H7 (cell line): ENCODE measurements around the gene SLC9C1. TPM values are rescaled to one million over a fixed set of nuclear protein-coding genes. Genes with fewer than 3 reads are reported as not detected.

Experiments used
- DNase-seq: peaks from one replicate; pipeline ENCODE4 v3.0.0; 2012
- H3K27me3 ChIP-seq: 2 replicates; pipeline ENCODE4 v1.6.0; 2011; ENCODE audit warnings: mild to moderate bottlenecking, low read length; ENCODE audit not compliant: control insufficient read depth, insufficient read depth
- H3K36me3 ChIP-seq: replicated peaks from 2 replicates; pipeline ENCODE4 v1.5.1; 2011; ENCODE audit warnings: low read length; ENCODE audit not compliant: control insufficient read depth, insufficient read depth
- H3K4me3 ChIP-seq: 2 replicates; pipeline ENCODE4 v1.5.1; 2011; ENCODE audit warnings: low read depth, mild to moderate bottlenecking, control low read depth, low read length, moderate library complexity; ENCODE audit not compliant: insufficient read depth
- total RNA-seq: library from RNA; depleted of rRNA; stranded (reverse); fragments of >200 nt; shearing (Covaris generic); gene quantifications from 2 replicates; pipeline ENCODE4 v1.2.3, GENCODE V29; 2014; rRNA removed

The SLC9C1 gene
- total RNA-seq, 1 experiment from 2014 or later = 0.38 TPM

DNA sequence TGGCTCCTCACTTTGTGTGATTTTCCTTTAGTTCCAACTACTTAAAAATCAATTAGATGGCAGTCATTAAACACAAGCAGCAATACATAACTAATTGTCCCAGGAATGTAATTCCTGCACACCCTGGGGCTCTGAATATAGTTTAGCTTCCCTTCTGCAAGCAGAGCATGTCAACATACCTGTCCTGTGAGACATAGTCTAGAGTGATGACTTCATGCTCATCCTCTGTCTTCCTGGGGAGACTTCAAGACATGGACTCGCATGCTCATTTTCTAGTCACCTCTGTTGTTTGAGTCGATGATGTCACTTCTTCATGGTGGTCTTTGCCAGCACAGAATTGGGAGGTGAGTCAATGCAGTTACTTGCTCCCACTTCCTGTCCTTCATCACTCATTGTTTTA, 192.1 kb downstream of the SLC9C1 start:
- Histone ChIP-seq H3K27me3 (no peaks in the 10 kb centered on the region), H3K36me3 (peaks cover 3% of the 10 kb centered on the region), H3K4me3 (no peak overlapping the region)
- no peak for DNase-seq

GRCh38 chr3:112097378-112097777, 196.6 kb downstream of the SLC9C1 start:
- H3K27me3 ChIP-seq = no peaks in the 10 kb centered on the region
- H3K4me3 ChIP-seq = no peak overlapping the region
- no peaks in the 10 kb centered on the region for H3K36me3 ChIP-seq
- DNase-seq = no peak

DNA sequence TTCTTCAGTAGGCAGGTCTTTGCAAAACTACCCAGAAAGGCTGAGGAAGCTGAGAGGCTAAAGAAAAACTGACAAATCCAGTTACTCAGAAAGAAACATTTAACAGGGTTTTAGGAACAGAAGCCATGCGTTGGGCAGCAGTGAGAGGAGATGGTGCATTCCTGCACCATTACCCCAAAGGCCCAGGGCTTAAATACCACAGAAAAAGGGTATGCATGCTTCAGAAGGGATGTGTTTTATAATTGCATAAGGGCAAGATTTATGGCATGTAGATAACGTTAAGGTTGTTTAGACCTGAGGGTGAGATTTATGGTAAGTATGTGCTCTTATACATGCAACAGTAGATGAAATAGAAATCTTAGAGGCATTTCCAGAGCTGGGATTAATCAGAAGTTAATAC, 197.8 kb downstream of the SLC9C1 start:
- no peaks in the 10 kb centered on the region; the same call in 1 of the 2 replicates for H3K36me3 ChIP-seq
- H3K4me3 ChIP-seq = no peak overlapping the region
- no peak for DNase-seq
- no peaks in the 10 kb centered on the region for H3K27me3 ChIP-seq

DNA sequence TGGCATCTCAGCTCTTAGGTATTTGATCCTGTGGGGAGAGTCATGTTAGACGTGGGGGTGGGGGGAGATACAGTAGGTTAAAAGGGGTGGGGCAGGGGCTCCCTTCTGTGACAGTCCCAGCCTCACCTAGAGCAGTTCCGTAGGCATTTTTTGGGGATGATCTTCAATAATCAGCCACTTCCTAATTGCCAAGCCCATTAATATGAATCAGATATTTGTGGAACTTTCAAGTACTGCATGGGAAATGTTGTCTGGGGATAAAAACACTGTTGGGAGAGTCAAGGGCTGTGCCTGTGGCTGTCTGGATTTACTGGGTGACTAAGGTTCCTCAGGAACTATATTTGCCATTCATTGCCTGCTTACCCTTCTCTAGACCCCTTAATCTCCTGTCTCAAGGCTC, 198.3 kb downstream of the SLC9C1 start:
- Histone ChIP-seq H3K4me3 (no peak overlapping the region), H3K36me3 (no peaks in the 10 kb centered on the region; the same call in 1 of the 2 replicates), H3K27me3 (no peaks in the 10 kb centered on the region)
- no peak for DNase-seq

DNA sequence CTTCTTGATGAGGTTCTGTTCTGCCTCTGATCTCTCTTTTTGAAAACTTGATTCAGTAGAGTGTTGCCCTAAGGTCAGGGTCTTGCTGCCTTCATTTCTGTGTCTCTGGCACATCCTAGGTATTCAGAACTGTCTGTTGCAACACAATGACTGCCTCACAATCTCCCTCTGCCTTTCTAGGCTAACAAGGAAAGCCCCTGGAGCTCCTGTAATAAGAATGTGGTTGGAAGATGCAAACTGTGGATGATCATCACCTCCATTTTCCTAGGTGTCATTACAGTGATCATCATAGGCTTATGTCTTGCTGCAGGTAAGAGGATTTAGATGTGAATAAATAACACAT, 200.9 kb downstream of the SLC9C1 start:
- DNase-seq = no peak
- Histone ChIP-seq H3K4me3 (no peak overlapping the region), H3K27me3 (no peaks in the 10 kb centered on the region), H3K36me3 (no peaks in the 10 kb centered on the region; the same call in 1 of the 2 replicates)

DNA sequence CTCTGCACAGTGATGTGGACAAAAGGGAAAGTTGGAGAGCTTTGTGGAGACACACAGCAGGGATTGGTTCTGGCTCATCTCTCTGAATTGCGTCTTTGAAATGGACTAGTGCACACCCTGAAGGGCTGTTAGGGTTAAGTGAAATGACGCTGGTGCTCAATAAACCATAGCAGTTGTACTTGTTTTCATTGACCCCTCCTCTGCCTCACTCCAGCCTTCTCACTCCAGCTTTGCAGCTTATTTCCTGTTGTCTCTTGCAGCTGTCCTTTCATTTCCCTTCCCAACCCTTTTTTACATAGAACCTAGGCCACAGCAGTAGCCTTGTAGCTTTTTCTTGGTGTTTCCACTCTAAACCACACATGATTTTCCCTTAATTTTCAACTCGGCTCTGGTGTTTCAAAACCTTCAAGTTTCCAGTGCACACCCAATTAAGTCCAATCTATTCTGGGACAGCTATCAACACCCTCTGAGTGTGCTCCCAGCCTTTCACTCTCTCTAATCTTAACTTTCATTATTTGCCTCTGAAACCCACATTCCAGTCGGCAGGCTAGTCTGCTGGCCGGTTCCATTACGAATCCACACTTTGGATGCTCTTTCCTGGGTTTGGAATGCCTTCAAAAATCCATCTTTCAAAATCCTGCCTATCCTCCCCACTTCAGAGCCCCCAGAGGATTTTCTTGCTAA, 201.4 kb downstream of the SLC9C1 start:
- Histone ChIP-seq H3K4me3 (no peak overlapping the region), H3K36me3 (no peaks in the 10 kb centered on the region; the same call in 1 of the 2 replicates), H3K27me3 (no peaks in the 10 kb centered on the region)
- DNase-seq = no peak

DNA sequence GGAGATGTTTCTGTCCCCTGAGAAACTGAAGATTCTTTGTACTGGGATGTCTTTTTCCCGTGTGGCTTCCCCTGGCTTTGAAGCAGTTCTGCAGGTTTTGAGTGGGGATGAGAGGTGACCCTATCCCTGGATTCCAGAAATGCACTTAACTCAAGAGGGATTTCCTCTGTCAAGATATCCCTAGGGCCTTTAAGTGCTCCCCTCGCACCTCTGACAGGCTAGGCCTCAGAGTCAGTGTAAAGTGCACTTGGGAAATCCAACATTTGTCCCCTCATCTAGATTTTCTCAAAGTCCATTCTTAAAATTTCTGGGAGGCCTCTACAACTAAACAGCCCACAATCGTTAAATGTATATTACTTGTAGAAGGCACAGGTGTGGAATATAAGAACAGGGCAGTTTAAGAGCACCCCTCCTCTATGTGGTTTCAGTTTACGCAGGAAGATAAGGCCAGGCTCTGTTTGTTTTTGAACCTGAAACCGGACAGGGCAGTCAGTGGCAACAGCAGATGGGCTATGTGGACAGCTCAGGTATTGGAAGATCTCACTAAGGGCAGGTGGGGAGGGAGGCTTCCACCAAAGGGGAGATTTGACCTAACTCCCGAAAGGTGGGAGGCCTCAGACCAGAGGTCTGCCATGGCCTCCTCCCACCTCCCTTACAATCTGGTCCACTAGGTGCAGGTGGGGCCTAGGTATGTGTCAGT, 203.0 kb downstream of the SLC9C1 start:
- DNase-seq = no peak
- Histone ChIP-seq H3K4me3 (no peak overlapping the region), H3K27me3 (no peaks in the 10 kb centered on the region), H3K36me3 (no peaks in the 10 kb centered on the region; the same call in 1 of the 2 replicates)

Other genes starting within 250 kb of the SLC9C1 start
- gene C3orf52, start 207.8 kb downstream of the SLC9C1 start, total RNA-seq = 9.7 and 11.3 TPM in 2 replicates
- gene GCSAM, start 161.0 kb downstream of the SLC9C1 start, total RNA-seq = not detected in 2 replicates
- gene CD200, start 38.9 kb upstream of the SLC9C1 start, total RNA-seq = 40.9 and 49.4 TPM in 2 replicates
- not detected in 2 replicates for gene BTLA, start 205.3 kb upstream of the SLC9C1 start, total RNA-seq